ENCODE measurements around the gene ORMDL1.
A peak's percentile ranks its signal among the peaks of the same experiment; 100 is the strongest.

The ORMDL1 gene

DNA sequence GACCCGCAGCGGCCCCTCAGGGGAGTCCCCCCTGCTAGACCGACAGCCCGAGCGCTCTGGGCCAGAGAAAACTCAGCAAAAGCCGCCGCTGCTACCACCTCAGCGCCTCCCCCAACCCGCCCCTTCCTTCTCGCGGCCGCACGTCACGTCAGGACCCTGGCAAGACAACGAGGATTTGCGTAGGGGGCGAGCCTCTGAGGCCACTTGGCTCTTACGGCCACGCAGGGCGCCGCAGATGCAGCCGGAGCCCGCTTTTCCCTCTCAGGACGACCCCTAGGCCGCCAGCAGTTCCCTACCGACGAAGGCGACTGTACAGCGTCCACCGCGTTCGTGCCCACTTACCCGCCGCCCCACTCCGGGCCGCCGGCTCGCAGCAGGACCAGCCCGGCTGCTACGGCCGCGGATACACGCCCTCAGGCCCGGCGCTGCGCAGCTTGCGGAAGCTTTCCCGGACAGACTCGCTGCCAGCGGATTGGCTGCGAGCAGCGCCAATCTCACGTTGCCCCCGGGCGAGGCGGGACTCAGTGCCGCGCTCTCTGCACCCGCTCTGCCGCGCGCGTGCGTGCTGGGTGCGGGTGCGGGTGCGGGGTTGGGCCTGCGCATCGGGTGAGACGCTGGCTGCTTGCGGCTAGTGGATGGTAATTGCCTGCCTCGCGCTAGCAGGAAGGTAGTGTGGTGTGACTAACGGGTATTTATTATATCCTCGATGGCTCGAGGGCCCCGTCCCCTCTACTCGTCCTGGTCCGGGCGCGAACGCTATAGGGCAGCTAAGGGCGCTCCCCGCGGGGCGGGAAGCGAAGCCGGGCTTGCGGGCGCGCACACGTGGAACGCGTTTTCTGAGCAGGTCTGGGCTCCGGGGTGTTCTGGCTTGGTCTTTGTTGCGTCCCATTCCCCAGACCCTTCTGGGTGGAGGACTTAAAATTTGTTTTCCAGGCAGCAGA lies at the start of gene ORMDL1, which contains the start of gene PMS1:
TSS of gene ORMDL1 (minus strand) at position 413 of the 941 bp plus-strand sequence. CDS start 1,744 bp downstream, outside the sequence.
TSS of gene PMS1 (plus strand) at position 524 of the 941 bp plus-strand sequence. CDS start 7,360 bp downstream, outside the sequence.
- DNase-seq: peak; percentile 97

GRCh38 chr2:189830510-189830909 lies 46.4 kb upstream of the ORMDL1 start:
- DNase-seq: no peak

DNA sequence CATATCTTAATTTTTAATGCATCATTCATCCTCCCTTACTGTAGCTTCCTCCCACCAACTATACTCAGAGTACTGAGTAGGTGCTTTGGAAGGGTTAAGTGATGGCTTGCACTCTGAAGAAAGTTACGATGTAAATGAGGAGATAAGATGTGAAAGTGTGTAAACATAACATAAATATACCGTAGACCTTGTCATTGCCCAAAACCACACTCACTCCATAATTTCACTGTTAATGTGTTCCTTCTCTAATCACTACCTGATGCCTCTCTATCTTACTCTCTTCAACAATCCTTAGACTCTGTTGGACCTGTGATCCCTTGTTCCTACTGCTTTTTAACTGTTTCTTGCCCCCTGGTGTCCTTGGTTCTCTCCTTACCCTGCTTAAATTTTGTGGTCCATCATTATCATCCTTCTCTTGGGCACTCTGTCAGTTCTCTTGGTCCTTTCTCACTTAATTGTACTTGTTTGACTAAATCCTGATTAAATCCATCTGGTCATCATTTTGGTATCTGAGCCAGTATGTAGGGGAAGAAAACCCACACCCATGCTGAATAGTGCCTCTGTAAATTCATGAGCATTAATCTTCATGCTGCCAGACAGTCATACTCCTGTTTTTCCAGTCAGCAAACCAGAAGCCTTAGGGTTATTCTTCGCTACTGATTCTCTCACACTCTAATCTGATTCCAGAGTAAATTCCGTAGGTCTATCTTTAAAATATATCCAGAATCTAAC lies 45.1 kb upstream of the ORMDL1 start:
- DNase-seq: no peak

DNA sequence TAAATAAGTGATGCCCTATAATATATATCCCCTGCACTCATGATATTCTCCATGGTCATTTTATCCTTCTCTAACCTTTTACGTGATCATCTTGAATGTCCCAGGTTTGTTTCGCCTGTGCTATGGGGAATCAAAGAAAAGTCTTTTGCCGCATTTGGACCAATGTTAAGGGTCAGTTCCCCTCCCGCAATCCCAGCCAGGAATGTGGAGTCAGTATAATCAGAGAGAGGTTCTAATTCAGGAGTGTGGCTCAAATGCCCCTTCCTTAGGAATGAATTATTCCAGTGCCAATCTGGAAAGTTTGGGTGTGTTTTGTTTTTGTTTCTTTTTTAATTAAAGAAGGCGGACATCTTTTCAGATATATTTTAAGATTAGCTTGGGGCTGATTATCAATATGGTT lies 41.9 kb upstream of the ORMDL1 start:
- DNase-seq: no peak

DNA sequence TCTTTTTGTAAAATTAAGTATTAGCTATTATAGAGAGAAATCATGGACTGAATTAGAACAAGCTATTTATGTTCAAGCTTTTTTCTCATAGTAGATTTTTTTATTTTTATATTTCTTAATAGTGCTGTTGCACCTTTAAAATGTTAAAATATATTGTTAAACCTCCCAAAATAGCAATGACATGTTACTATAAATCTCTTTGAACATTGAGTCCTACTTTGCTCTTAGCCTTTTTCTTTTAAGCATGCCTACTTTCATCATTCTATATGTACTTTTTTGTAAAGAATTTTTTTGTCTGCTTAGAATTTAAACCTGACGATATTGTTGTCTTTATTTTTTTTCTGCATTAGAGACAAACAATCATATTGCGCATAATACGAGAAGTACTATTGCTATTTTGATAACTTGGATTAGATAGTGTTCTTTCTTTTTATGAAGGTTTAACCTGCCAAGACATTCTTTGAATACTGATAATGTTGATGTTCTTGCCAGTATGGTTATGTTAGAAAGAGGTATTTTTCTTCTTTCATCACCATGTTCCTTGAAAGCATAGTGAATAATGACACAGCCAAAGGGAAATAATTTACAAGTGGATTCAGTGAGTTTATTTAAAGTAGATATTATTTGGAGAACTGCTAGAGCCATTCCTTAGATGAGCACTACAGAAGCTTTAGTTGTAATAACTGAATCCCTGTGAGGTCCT lies 40.7 kb upstream of the ORMDL1 start:
- no peak for DNase-seq

- no peak for DNase-seq
Observed at GRCh38 chr2:189821953-189822748, 38.0 kb upstream of the ORMDL1 start.

GRCh38 chr2:189819297-189819704 lies 35.2 kb upstream of the ORMDL1 start:
- DNase-seq: peak; percentile 31

DNA sequence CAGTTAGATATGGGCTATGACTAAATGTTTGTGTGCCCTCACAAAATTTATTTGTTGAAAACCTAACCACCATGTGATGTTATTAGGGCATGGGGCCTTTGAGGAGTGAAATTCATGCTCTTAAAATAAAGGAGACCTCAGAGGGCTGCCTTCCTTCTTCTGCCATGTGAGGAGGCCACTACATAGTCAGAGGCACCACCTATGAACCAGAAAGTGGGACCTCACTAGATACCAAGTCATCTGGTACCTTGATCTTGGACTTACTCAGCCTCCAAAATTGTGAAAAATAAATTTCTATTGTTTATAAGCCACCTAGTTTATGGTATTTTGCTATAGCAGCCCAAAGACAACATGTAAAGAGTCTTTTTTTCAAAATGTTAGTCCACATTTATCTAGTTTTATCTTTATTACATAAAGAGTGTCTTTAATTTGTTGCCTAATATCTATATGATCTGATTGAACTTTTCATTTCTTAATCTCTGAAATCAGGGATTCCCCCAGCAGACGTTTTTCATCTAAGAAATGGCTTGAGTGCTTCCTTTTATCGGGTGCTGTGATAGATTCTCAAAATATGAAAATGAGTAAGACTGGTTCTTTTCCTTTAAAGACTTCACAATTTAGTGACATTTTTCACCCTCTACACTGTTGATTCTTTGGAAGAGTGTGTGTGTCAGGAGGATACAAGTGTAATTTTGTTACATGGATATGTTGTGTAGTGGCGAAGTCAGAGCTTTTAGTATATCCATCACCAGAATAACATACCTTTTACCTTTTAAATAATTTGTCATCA lies 34.3 kb upstream of the ORMDL1 start:
- peak; percentile 23 for DNase-seq

DNA sequence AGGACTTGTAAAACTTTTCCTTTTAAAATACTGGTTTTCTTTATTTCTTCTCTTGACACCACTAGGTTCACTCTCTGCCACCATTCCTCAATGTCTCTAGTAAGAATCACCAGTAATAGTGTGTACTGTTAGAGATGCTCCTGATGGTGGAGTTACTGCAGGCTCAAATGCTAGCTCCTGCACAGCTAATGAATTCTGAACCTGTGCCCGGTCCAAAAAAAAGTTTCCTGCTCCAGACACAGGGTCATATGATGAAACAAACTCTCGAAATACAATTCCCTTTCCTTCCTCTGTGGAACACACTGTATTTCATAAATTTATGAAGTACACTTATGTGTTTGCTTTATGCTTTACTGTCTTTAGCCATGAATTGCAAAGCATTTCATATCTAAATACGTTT lies 19.3 kb upstream of the ORMDL1 start:
- no peak for DNase-seq

GRCh38 chr2:189802396-189802912 lies 18.3 kb upstream of the ORMDL1 start:
- no peak for DNase-seq

DNA sequence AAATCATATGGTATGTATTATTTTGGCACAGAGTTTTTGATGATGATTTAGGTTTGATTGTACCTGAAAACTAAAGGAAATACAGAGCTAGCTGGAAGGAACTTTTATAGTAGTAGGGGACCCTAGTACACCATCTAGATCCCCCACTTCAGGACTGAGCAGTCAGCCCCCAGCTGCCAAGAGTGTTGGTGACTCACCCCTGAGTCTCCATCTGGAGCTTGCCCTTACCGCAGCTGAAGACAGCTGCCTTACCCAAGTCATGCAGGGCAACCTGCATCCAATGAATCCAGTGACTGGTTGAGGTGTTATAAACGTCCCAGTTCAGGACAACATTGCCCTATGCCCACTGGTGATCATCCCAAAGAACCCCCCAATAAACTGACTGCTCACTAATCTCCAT lies 15.4 kb upstream of the ORMDL1 start:
- no peak for DNase-seq

GRCh38 chr2:189799030-189799331 lies 14.8 kb upstream of the ORMDL1 start:
- no peak for DNase-seq

DNA sequence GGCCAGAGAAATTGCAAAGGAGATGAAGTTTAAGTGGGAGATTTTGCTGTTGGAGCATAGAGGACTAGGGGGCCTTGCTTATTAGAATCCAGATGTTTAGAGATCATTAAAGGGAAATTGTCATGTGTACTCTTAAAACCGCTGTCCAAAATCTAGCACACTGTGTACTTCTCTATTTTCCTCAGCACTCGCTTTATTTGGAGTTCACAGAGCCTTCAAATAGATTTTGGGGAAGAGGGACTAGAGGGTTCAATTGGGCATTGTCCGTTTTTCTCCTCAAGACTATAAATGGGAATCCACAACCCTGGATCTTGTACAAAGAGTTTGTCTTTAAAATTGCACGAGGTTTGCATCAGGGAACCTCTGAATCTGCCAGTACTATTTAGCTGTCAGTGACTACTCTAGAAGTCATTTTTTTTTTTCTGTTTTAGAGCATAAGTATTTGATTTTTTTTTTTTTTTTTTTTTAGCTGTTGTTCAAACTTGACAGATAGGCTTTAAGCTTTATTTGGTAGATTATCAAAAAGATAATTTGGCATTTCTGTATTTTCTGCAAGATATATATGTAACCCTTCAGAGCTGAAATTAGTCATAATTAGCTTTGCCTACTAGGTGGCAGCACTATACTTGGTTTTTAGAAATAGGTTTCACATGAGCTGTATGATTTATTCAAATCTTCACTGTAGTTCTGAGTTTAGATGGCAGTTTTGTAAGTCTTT lies 14.3 kb upstream of the ORMDL1 start:
- DNase-seq: peak; percentile 49

GRCh38 chr2:189797902-189798301 lies 13.8 kb upstream of the ORMDL1 start:
- no peak for DNase-seq

DNA sequence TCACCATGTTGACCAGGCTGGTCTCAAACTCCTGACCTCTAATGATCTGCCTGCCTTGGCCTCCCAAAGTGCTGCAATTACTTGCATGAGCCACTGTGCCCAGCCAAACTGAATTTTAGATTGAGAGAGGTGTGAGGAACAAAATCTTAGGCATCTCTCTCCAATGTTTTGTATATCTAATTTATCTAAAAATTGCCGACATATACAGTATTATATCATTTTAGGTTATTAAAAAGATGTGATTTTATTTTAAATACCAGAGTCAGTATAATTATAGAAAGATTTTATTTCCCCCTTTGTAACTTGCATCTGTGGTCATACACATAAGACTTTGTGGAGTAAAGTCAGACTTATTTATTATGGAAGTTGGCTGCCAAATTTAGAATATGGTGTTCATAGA lies 10.2 kb upstream of the ORMDL1 start:
- no peak for DNase-seq

DNA sequence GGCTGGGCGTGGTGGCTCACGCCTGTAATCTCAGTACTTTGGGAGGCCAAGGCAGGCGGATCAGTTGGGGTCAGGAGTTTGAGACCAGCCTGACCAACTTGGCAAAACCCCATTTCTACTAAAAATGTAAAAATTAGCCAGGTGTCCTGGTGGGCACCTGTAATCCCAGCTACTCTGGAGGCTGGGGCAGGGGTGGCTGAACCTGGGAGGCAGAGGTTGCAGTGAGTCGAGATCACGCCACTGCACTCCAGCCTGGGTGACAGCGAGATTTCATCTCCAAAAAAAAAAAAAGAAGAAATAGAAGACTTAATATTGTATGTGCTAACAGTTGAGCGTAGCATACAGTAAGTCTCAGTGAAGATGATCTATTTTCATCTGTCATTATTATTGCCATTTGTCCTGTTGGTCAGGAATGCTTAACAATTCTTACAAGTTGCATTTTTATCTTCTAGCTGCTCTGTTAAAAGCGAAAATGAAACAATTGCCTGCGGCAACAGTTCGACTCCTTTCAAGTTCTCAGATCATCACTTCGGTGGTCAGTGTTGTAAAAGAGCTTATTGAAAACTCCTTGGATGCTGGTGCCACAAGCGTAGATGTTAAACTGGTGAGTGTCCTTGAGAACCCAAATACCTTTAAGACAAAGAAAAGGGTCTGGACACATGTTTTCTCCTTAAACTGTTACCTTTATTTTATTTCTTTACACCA lies 7.4 kb upstream of the ORMDL1 start:
- DNase-seq: peak; percentile 43

DNA sequence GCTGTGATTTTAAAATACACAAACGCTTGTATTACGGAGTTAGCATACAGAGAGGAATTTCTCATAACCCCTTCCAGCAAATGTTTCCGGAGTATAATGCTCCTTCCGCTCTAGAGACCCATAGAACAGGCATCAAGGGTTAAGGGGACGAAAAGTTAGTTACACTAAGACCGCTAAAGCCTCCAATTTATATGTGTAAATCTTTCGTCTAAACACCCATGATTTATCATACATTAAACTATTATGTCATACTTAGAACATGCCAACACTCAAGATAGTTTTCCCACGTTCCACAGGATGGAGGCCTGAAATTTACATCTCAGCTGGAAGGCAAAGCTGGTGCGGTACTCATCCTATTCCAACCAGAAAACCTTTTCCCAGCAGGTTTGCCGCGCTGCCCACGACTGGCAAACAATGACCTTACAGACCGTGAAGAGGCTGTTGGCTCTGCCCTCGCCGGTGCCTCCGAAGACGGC lies 650 bp downstream of the ORMDL1 start:
- DNase-seq: peak; percentile 52

GRCh38 chr2:189782221-189782671 lies 1.9 kb downstream of the ORMDL1 start:
- peak; percentile 82 for DNase-seq

DNA sequence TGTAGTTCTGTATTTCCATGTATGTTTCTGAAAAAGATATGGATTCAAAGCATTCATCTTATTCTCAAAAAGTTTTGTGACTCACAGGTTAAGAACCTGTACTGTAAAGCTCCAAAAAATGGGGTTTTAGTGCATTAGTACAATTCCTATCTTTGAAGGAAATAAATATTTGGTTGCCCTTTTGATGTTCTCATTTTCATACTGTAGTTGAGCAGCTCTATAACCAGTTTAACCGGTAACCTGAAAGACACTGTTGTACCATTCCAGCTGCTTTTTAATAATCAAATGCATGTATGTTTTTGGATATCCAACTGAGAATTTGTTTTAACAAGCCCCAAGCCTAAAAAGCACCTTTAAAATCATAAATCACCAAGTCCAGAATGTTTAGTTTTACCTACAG lies 11.9 kb downstream of the ORMDL1 start:
- DNase-seq: no peak

Measured in activated CD4-positive, alpha-beta T cell treated with anti-CD3 and anti-CD28 coated beads, Interleukin-10, Interleukin-2, amounts not matched to agents 100 ng/mL and 50 ng/mL, durations not matched to agents 16 hours and 8 hours (primary cell).